ENCODE results near the gene MYO3B.
A peak's percentile ranks its signal among the peaks of the same experiment; 100 is the strongest.

MYO3B gene

DNA sequence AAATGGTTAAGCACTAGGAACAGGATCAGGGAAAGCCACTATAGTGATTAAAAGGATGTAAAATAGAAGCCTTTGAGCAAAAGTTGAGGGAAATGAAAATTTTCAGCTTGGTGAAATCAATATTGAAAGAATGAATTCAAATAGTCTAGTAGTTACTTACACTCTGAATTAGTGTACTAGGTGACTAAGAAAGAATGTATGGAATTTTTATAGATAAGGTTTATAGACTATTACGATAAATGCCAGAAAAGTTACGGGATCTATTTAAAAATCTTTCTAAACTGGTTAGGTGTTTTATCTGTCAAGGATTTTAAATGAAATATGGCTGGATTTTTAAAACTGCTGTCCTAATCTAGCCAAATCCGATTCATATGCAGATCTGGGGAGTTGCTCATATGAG is 208.6 kb downstream of the MYO3B start:
- Histone ChIP-seq H3K9me3 (replicated peaks in 1 of 11) (no peaks in the 10 kb centered on the region), H3K4me1 (no peaks in the 10 kb centered on the region), H4K20me1 (no peaks in the 10 kb centered on the region), H3K4me3 (no peak overlapping the region), H3K9ac (no peak overlapping the region), H3K36me3 (no peaks in the 10 kb centered on the region), H3K27me3 (0 out of 22 replicates have a peak, but pooled peaks cover 0 to 3% (median 0%) of the 10 kb centered on the region in 11 experiments), H3K27ac (no peak overlapping the region), H3K4me2 (no peak overlapping the region)
- no peak for TF ChIP-seq Cebpa-rat (IDR thresholded peaks at IDR 0.05)

DNA sequence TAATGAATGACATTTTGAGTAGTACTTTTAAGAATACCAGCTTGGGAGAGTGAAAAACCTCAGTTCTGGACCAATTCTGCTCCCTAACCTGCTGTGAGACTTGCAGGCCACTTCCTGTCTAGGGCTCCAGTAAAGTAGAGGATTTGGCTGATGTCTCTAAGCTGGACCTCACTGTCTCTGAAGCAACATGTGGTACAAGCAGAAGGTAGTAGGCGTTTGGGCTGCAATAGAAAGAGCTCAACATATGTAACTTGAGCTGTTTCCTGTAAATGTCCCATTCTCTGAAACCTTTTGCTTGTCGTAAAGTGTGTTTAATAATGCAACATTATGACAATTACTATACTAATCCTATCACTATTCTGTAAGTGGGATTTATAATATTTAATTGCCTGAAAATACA is 213.1 kb downstream of the MYO3B start:
- TF ChIP-seq Cebpa-rat (IDR thresholded peaks at IDR 0.05): no peak

DNA sequence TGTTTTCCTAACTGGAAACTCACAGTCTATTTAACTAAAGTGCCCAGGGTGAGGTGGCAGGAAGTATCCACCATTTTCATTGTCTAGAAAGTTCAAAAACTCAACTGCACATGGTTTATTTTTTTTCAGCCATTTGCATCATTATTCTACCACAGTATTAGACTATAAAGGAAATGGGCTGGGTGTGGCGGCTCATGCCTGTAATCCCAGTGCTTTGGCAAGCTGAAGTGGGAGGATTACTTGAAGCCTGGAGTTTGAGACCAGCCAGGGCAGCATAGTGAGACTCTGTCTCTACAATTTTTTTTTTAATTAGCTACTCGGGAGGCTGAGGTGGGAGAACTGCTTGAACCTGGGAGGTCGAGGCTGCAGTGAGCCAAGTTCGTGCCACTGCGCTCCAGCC is 213.8 kb downstream of the MYO3B start:
- no peaks in the 10 kb centered on the region for H3K9me3 ChIP-seq (replicated peaks in 1 of 11)
- H3K4me2 ChIP-seq: no peak overlapping the region
- H3K36me3 ChIP-seq: no peaks in the 10 kb centered on the region
- H3K9ac ChIP-seq: no peak overlapping the region
- no peak overlapping the region for H3K27ac ChIP-seq
- H3K27me3 ChIP-seq: peaks cover 0 to 33% (median 0%) of the 10 kb centered on the region in 11 experiments; a peak in 4 of 22 replicates
- no peak for TF ChIP-seq Cebpa-rat (IDR thresholded peaks at IDR 0.05)
- no peaks in the 10 kb centered on the region for H4K20me1 ChIP-seq
- H3K4me1 ChIP-seq: peaks cover 0 to 11% (median 5%) of the 10 kb centered on the region in 10 experiments; a peak in 13 of 20 replicates
- H3K4me3 ChIP-seq: no peak overlapping the region

More for the DNA sequence above, 213.1 kb downstream of the MYO3B start:
- Histone ChIP-seq H3K4me3 (no peak overlapping the region), H3K9me3 (replicated peaks in 1 of 11) (no peaks in the 10 kb centered on the region), H3K36me3 (no peaks in the 10 kb centered on the region), H3K4me1 (peaks cover 0 to 5% (median 0%) of the 10 kb centered on the region in 10 experiments; a peak in 3 of 20 replicates), H3K27ac (no peak overlapping the region), H3K9ac (no peak overlapping the region), H4K20me1 (no peaks in the 10 kb centered on the region), H3K4me2 (no peak overlapping the region), H3K27me3 (peaks cover 0 to 26% (median 0%) of the 10 kb centered on the region in 11 experiments; a peak in 4 of 22 replicates)

DNA sequence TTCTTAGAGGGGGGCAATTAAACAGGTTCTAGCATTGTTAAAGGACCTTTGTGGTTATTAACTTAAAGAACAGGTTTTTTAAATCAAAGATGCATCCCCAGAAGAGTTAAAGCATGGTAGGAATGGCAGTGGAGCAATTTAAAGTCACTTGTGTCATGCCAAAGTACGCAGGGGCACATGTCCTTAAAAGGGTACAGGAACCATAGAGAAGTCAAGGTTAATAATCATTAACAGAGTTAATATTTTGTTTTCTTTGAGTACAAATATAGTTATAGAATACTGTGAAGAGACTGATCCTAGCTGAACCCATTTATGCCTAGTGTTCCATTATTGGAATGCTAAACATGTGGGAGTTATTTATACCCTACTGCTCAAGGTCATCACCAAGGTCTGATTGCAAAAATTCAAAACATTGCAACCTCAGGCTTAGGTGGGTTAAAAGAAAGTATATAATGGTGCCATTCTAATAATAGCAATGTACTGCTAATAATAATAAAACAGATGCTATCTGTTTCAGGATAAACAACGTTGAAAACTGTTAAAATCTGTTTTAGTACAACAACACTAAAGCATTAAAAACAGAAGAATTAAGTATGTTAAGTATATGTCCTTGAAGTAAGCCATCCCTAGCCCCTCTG is 216.0 kb downstream of the MYO3B start:
- Histone ChIP-seq H3K27me3 (peaks cover 0 to 43% (median 0%) of the 10 kb centered on the region in 11 experiments; a peak in 4 of 22 replicates), H3K4me2 (no peak overlapping the region), H3K4me1 (peaks cover 0 to 20% (median 11%) of the 10 kb centered on the region in 10 experiments; a peak in 13 of 20 replicates), H4K20me1 (no peaks in the 10 kb centered on the region), H3K36me3 (no peaks in the 10 kb centered on the region), H3K9me3 (replicated peaks in 1 of 11) (no peaks in the 10 kb centered on the region), H3K9ac (no peak overlapping the region), H3K27ac (no peak overlapping the region), H3K4me3 (no peak overlapping the region)
- TF ChIP-seq Cebpa-rat (IDR thresholded peaks at IDR 0.05): no peak

DNA sequence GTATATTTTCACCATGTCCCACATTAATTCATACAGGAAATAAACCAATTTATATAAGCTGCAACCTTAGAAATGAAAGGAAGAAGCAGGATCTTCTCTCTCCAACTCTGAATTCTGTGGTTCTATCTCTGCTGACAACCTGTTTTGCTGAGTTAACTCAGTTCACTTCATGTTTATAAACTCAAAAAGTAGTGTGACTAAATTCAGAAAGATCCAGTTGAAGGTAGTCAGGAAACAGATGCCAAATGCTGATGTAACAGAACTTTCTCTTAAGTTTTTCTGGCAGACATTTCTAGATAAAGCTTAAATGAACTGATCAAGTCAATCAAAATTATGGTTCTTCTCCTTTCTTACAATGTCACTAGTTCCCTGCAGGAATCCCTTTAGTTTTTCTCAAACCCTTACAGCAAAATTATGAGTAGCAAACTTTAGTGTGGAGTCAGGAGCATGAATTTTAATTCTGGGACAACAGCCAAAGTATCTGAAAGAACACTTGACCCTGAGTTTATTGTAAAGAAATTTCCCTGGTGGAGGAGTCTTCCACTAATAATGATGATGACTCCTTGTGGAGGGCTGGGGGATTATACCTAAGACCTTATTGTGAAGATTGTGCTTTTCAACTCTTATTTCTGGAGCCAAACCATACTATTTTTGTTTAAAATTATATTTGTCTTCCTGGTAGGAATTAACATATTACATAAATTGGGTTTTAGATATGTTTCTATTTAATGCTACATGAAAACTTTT is 216.9 kb downstream of the MYO3B start:
- H3K27me3 ChIP-seq: peaks cover 0 to 47% (median 0%) of the 10 kb centered on the region in 11 experiments; a peak in 4 of 22 replicates
- H3K9ac ChIP-seq: no peak overlapping the region
- no peak overlapping the region for H3K4me2 ChIP-seq
- H3K27ac ChIP-seq: no peak overlapping the region
- H3K36me3 ChIP-seq: no peaks in the 10 kb centered on the region
- peaks cover 0 to 20% (median 11%) of the 10 kb centered on the region in 10 experiments; a peak in 13 of 20 replicates for H3K4me1 ChIP-seq
- H4K20me1 ChIP-seq: no peaks in the 10 kb centered on the region
- no peak overlapping the region for H3K4me3 ChIP-seq
- no peaks in the 10 kb centered on the region for H3K9me3 ChIP-seq (replicated peaks in 1 of 11)
- no peak for TF ChIP-seq Cebpa-rat (IDR thresholded peaks at IDR 0.05)

DNA sequence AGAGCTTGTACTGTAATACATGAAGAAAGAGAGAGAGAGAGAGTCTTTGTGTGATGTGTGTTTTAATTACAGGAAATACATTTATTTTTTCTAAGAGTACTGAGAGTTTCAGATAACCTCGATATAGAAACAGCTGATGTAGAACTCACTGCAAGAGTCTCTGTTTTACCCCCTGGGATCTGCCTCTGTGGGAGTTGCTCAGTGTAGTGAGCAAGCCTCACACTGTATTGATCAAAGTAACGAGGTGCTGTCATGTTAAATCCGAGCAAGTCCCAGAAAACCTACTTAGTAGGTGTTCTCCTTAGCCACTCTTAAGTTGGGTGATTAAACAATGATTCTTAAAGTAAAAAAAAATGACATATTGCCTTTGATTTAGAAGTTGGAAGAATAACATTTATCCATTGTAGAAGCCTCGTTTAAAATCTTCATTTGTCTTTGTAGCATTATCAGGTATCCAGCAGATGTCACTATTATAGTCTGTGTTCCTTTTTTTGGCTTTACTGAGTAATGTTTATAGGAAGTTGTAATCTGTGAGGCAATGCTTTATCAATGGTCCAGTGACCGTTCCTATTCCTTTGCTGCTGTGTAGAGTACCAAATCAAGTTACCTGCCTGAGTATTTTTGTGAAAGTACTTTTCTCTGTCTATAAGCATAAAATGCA is 219.0 kb downstream of the MYO3B start:
- Histone ChIP-seq H3K27me3 (peaks cover 0 to 65% (median 0%) of the 10 kb centered on the region in 11 experiments; a peak in 4 of 22 replicates), H3K4me3 (no peak overlapping the region), H3K36me3 (no peaks in the 10 kb centered on the region), H3K27ac (no peak overlapping the region), H3K4me1 (peaks cover 0 to 20% (median 11%) of the 10 kb centered on the region in 10 experiments; a peak in 13 of 20 replicates), H4K20me1 (no peaks in the 10 kb centered on the region; a peak in 1 of 22 replicates), H3K9me3 (replicated peaks in 1 of 11) (no peaks in the 10 kb centered on the region), H3K4me2 (peak overlapping the region in 8 of 11 experiments; percentile 8 to 62 (median 50); a peak in 14 of 22 replicates), H3K9ac (no peak overlapping the region)
- TF ChIP-seq Cebpa-rat (IDR thresholded peaks at IDR 0.05): no peak

DNA sequence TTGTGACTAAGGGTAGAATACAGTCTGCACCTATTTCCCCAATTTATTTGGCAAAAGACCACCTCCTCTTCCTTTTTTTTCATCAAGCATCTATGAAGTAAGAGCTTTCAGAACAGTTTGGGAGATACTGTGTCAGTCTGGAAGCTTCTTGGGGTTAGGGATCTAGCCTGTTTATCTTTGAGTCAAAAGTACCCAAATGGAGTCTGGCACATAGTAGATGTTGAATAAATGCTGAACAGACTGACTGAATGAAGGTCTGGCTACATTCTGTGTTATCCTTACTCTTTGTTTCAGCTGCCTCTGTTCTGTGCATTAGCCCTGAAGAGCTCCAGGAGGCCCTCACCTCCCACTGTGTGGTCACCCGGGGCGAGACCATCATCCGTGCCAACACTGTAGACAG is 223.2 kb downstream of the MYO3B start:
- Histone ChIP-seq H3K9me3 (replicated peaks in 1 of 11) (no peaks in the 10 kb centered on the region), H4K20me1 (peaks cover 0 to 15% (median 0%) of the 10 kb centered on the region in 11 experiments; a peak in 3 of 22 replicates), H3K27me3 (peaks cover 0 to 83% (median 0%) of the 10 kb centered on the region in 11 experiments; a peak in 6 of 22 replicates), H3K27ac (no peak overlapping the region), H3K4me2 (no peak overlapping the region), H3K4me1 (peaks cover 0 to 15% (median 13%) of the 10 kb centered on the region in 10 experiments; a peak in 15 of 20 replicates), H3K4me3 (no peak overlapping the region), H3K36me3 (no peaks in the 10 kb centered on the region), H3K9ac (no peak overlapping the region)
- no peak for TF ChIP-seq Cebpa-rat (IDR thresholded peaks at IDR 0.05)

DNA sequence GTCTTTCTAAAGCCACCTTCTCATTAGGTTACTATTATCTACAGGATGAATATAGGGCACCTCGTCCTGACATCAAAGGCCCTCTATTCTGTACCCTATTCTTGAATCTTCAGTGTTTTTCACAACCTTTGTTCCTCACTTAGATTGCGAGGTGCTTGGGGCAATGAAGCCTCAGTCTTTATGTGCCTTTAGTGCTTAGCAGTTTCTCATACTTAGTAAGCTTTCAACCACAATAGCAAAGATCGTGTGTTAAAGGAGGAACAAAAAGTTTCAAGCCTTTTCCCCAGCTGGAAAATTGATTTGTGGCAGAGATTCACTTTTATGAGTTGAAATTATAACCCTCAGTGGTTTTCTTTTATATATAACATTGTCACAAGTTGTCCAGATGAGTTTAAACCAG is 226.9 kb downstream of the MYO3B start:
- Histone ChIP-seq H3K9me3 (replicated peaks in 1 of 11) (no peaks in the 10 kb centered on the region), H4K20me1 (peaks cover 0 to 31% (median 0%) of the 10 kb centered on the region in 11 experiments; a peak in 7 of 22 replicates), H3K9ac (no peak overlapping the region), H3K4me2 (no peak overlapping the region), H3K27ac (no peak overlapping the region), H3K36me3 (no peaks in the 10 kb centered on the region), H3K4me1 (peaks cover 12 to 24% (median 18%) of the 10 kb centered on the region in 10 experiments), H3K4me3 (no peak overlapping the region), H3K27me3 (peaks cover 0 to 92% (median 0%) of the 10 kb centered on the region in 11 experiments; a peak in 7 of 22 replicates)
- no peak for TF ChIP-seq Cebpa-rat (IDR thresholded peaks at IDR 0.05)

DNA sequence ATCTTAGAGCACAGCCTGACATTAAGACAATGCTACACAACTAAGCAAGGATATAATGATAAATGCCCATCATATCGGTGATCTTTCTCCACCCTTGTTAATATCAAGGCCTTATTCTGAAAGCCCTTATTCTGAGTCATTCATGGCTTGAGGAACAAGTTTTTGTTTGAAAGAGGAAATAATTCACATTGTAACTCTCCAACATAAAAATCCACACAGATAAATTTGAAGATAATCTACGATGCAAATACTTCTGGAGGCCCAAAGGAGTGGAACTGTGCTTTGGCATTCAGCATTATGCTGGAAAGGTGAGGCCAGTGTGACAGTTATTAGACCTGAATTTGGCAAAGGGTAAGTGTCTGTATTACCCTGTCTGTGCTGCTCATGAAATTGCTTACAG is 227.4 kb downstream of the MYO3B start:
- H3K9ac ChIP-seq: no peak overlapping the region
- peaks cover 12 to 24% (median 18%) of the 10 kb centered on the region in 10 experiments for H3K4me1 ChIP-seq
- TF ChIP-seq Cebpa-rat (IDR thresholded peaks at IDR 0.05): no peak
- H3K4me2 ChIP-seq: no peak overlapping the region
- H3K27ac ChIP-seq: no peak overlapping the region
- H3K4me3 ChIP-seq: no peak overlapping the region
- peaks cover 0 to 31% (median 0%) of the 10 kb centered on the region in 11 experiments; a peak in 7 of 22 replicates for H4K20me1 ChIP-seq
- H3K27me3 ChIP-seq: peaks cover 0 to 92% (median 0%) of the 10 kb centered on the region in 11 experiments; a peak in 7 of 22 replicates
- no peaks in the 10 kb centered on the region for H3K36me3 ChIP-seq
- no peaks in the 10 kb centered on the region for H3K9me3 ChIP-seq (replicated peaks in 1 of 11)
